HepG2 (cell line): ENCODE measurements around the gene VEZF1. TPM values are rescaled to one million over a fixed set of nuclear protein-coding genes. Genes with fewer than 3 reads are reported as not detected.

Experiments used
- CCDC6 ChIP-seq: sonication (generic); formaldehyde crosslinking; IDR thresholded peaks from 2 replicates; pipeline ENCODE4 v1.8.1; 2022; ENCODE audit warnings: mild to moderate bottlenecking, missing genetic modification reagents, moderate library complexity
- DPF2 ChIP-seq: sonication (generic); formaldehyde crosslinking; IDR thresholded peaks from 2 replicates; pipeline ENCODE4 v1.4.0; 2020; ENCODE audit warnings: mild to moderate bottlenecking, low read depth, missing genetic modification reagents, borderline replicate concordance
- IKZF1 ChIP-seq: fragments of 450-650 bp; IDR thresholded peaks from 2 replicates; pipeline ENCODE4 v1.7.1; 2016
- PHF20 ChIP-seq: sonication (generic); formaldehyde crosslinking; IDR thresholded peaks from 2 replicates; pipeline ENCODE4 v1.5.0; 2020; ENCODE audit warnings: mild to moderate bottlenecking, missing genetic modification reagents
- PRDM15 ChIP-seq: sonication (generic); formaldehyde crosslinking; IDR thresholded peaks from 2 replicates; pipeline ENCODE4 v1.4.0; 2020; ENCODE audit warnings: missing genetic modification reagents
- SP5 ChIP-seq: IDR thresholded peaks from 2 replicates; pipeline ENCODE4 v1.6.1; 2016; ENCODE audit warnings: low read depth, borderline replicate concordance
- SSRP1 ChIP-seq: IDR thresholded peaks from 2 replicates; pipeline ENCODE4 v1.6.1; 2016; ENCODE audit warnings: control low read depth
- TSC22D2 ChIP-seq: sonication (generic); formaldehyde crosslinking; IDR thresholded peaks from 2 replicates; pipeline ENCODE4 v1.5.1; 2020; ENCODE audit warnings: missing genetic modification reagents, mild to moderate bottlenecking, borderline replicate concordance
- ZBTB21 ChIP-seq: sonication (generic); formaldehyde crosslinking; IDR thresholded peaks from 2 replicates; pipeline ENCODE4 v1.4.0; 2020; ENCODE audit warnings: missing genetic modification reagents
- ZNF12 ChIP-seq: sonication (generic); formaldehyde crosslinking; IDR thresholded peaks from 2 replicates; pipeline ENCODE4 v1.5.0; 2020; ENCODE audit warnings: missing genetic modification reagents
- ZNF207 ChIP-seq: fragments of 450-650 bp; IDR thresholded peaks from 2 replicates; pipeline ENCODE4 v1.6.1; 2016; ENCODE audit warnings: antibody characterized with exemption, borderline replicate concordance
- polyA plus RNA-seq, 8 experiments: library from polyadenylated mRNA; depleted of rRNA in 3 of 8; stranded (reverse) in 7 of 8; unstranded in 1 of 8; fragments of >200 nt; fragmentation: Illumina TruSeq in 4 of 8; extraction: Trizol in 4 of 8; gene quantifications; 2 replicates each; pipeline versions ENCODE4 v1.2.1 to v1.2.3, GENCODE V29; 2011 to 2016; ENCODE audit warnings: low read depth in 4 of 8, missing spikeins in 1 of 8, mixed read lengths in 1 of 8; ENCODE audit not compliant: insufficient read depth in 1 of 8
- total RNA-seq, 5 experiments: library from RNA; depleted of rRNA; stranded (reverse); fragments of >200 nt; fragmentation: Illumina TruSeq; extraction: Trizol; gene quantifications; 2 replicates each; pipeline ENCODE4 v1.2.3, GENCODE V29; 2016; ENCODE audit warnings: low read depth in 1 of 5
- TF ChIP-seq, protein P1 (sequence below): sonication (generic); formaldehyde crosslinking; IDR thresholded peaks from 2 replicates; pipeline ENCODE4 v1.8.0; 2022; ENCODE audit warnings: mild to moderate bottlenecking, missing genetic modification reagents, moderate library complexity
- TF ChIP-seq, protein P2 (sequence below), 2 experiments: fragments of 450-650 bp in 1 of 2; sonication (generic) in 1 of 2; formaldehyde crosslinking; IDR thresholded peaks; 2 replicates each; pipeline versions ENCODE4 v1.5.0 to v1.8.0; 2020 to 2022; ENCODE audit warnings: mild to moderate bottlenecking in 1 of 2, missing genetic modification reagents in 1 of 2
- TF ChIP-seq, protein P3 (sequence below): sonication (generic); formaldehyde crosslinking; IDR thresholded peaks from 2 replicates; pipeline ENCODE4 v1.5.0; 2020; ENCODE audit warnings: mild to moderate bottlenecking, missing genetic modification reagents, borderline replicate concordance
- TF ChIP-seq, protein P4 (sequence below): IDR thresholded peaks from 2 replicates; pipeline ENCODE4 v1.6.1; 2018; ENCODE audit warnings: missing genetic modification reagents, mild to moderate bottlenecking, missing compliant biosample characterization
- TF ChIP-seq, protein P5 (sequence below): sonication (generic); formaldehyde crosslinking; conservative IDR thresholded peaks from 2 replicates; pipeline ENCODE4 v1.8.0; 2022; ENCODE audit warnings: low read depth, missing genetic modification reagents

Gene VEZF1
- total and polyA plus RNA-seq, 2 of the 13 experiments (the other 11 are each of a cell fraction or from before 2014, with no cell fraction given), result 45.9 to 49.7 TPM

DNA sequence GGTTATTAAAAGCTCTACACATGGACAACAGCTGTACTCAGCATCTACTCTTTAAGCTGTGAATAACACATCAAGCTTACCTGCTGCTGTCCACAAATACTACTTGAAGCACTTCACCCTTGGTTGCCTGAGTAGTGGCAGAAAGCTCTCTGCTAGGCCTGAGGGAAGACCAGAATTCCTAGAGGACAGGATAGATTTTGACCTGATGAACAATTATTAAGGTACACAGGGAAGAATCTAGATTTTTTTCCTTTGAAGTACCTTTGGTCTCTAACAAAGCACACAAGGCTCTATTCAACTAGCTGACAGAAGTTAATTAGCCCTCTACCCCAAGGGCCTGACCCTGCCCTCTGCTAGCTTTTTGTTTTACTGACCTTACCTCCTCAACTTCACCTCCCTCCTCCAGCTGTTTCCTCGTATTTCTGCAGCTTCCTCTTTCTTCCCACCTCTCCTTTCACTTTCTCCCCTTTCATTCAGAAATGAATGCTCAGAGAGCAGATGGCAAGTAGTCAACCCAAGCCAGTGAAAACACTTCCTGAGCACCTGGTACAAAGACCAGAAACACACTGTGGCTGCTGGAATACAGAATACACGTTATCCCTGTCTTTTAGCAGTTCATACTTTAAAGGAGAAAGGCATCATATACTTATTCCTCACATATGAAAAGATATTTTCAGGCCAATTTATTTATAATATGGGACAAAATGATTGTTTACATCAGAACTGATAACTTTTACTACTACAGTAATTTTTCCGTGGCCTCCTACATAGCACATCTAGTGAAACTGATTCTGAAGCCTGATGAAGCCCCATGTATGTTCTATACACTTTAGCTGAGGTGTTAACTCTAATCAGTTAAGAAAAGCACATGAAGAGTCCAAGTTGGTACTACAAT is 5.7 kb upstream of the VEZF1 start (continued):
- TF ChIP-seq, protein P1, sequence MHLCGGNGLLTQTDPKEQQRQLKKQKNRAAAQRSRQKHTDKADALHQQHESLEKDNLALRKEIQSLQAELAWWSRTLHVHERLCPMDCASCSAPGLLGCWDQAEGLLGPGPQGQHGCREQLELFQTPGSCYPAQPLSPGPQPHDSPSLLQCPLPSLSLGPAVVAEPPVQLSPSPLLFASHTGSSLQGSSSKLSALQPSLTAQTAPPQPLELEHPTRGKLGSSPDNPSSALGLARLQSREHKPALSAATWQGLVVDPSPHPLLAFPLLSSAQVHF (CRISPR knock-in tag), result no peak
- TF ChIP-seq PRDM15 (CRISPR knock-in tag) (no peak), CCDC6 (CRISPR knock-in tag) (no peak), TSC22D2 (CRISPR knock-in tag) (no peak), DPF2 (CRISPR knock-in tag) (no peak; the same call in 1 of the 2 replicates), ZNF12 (CRISPR knock-in tag) (no peak), SP5 (peak; percentile 39; the same call in 1 of the 2 replicates), ZBTB21 (CRISPR knock-in tag) (no peak), IKZF1 (no peak), SSRP1 (CRISPR knock-in tag) (peak; percentile 96), PHF20 (CRISPR knock-in tag) (no peak), ZNF207 (no peak)
- TF ChIP-seq, protein P2, sequence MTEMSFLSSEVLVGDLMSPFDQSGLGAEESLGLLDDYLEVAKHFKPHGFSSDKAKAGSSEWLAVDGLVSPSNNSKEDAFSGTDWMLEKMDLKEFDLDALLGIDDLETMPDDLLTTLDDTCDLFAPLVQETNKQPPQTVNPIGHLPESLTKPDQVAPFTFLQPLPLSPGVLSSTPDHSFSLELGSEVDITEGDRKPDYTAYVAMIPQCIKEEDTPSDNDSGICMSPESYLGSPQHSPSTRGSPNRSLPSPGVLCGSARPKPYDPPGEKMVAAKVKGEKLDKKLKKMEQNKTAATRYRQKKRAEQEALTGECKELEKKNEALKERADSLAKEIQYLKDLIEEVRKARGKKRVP (CRISPR knock-in tag; IDR thresholded peaks at IDR 0.05), result 0 out of 4 replicates have a peak, but pooled peaks of 1 of the 2 experiments have one; percentile 19
- TF ChIP-seq, protein P3, sequence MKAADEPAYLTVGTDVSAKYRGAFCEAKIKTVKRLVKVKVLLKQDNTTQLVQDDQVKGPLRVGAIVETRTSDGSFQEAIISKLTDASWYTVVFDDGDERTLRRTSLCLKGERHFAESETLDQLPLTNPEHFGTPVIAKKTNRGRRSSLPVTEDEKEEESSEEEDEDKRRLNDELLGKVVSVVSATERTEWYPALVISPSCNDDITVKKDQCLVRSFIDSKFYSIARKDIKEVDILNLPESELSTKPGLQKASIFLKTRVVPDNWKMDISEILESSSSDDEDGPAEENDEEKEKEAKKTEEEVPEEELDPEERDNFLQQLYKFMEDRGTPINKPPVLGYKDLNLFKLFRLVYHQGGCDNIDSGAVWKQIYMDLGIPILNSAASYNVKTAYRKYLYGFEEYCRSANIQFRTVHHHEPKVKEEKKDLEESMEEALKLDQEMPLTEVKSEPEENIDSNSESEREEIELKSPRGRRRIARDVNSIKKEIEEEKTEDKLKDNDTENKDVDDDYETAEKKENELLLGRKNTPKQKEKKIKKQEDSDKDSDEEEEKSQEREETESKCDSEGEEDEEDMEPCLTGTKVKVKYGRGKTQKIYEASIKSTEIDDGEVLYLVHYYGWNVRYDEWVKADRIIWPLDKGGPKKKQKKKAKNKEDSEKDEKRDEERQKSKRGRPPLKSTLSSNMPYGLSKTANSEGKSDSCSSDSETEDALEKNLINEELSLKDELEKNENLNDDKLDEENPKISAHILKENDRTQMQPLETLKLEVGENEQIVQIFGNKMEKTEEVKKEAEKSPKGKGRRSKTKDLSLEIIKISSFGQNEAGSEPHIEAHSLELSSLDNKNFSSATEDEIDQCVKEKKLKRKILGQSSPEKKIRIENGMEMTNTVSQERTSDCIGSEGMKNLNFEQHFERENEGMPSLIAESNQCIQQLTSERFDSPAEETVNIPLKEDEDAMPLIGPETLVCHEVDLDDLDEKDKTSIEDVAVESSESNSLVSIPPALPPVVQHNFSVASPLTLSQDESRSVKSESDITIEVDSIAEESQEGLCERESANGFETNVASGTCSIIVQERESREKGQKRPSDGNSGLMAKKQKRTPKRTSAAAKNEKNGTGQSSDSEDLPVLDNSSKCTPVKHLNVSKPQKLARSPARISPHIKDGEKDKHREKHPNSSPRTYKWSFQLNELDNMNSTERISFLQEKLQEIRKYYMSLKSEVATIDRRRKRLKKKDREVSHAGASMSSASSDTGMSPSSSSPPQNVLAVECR (CRISPR knock-in tag), result no peak
- TF ChIP-seq, protein P4, sequence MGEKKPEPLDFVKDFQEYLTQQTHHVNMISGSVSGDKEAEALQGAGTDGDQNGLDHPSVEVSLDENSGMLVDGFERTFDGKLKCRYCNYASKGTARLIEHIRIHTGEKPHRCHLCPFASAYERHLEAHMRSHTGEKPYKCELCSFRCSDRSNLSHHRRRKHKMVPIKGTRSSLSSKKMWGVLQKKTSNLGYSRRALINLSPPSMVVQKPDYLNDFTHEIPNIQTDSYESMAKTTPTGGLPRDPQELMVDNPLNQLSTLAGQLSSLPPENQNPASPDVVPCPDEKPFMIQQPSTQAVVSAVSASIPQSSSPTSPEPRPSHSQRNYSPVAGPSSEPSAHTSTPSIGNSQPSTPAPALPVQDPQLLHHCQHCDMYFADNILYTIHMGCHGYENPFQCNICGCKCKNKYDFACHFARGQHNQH (CRISPR knock-in tag), result no peak
- TF ChIP-seq, protein P5, sequence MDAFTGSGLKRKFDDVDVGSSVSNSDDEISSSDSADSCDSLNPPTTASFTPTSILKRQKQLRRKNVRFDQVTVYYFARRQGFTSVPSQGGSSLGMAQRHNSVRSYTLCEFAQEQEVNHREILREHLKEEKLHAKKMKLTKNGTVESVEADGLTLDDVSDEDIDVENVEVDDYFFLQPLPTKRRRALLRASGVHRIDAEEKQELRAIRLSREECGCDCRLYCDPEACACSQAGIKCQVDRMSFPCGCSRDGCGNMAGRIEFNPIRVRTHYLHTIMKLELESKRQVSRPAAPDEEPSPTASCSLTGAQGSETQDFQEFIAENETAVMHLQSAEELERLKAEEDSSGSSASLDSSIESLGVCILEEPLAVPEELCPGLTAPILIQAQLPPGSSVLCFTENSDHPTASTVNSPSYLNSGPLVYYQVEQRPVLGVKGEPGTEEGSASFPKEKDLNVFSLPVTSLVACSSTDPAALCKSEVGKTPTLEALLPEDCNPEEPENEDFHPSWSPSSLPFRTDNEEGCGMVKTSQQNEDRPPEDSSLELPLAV, result no peak
